Stimulated activated CD4-positive, alpha-beta T cell treated with anti-CD3 and anti-CD28 coated beads, Interleukin-15, amount 100 ng/mL, for 48 hours (primary cell): ENCODE results near the gene PCLO.
A peak's percentile ranks its signal among the peaks of the same experiment; 100 is the strongest.

Experiments
- DNase-seq, 2 donors: peaks; one replicate each; pipeline ENCODE4 v3.0.0-alpha.2; 2020; ENCODE audit warnings: low read depth in 2 of 2

PCLO gene

GRCh38 chr7:83162402-83163256 is at the start of gene PCLO:
Gene PCLO (minus strand): TSS chr7:83162884. CDS start chr7:83162592, 292 bp downstream.
- peak; percentile 23 to 42 for DNase-seq

GRCh38 chr7:83211685-83212084 is 49.0 kb upstream of the PCLO start:
- no peak for DNase-seq

GRCh38 chr7:83210479-83210878 is 47.8 kb upstream of the PCLO start:
- no peak for DNase-seq

GRCh38 chr7:83204715-83205114 is 42.0 kb upstream of the PCLO start:
- DNase-seq = no peak

GRCh38 chr7:83201355-83201754 is 38.7 kb upstream of the PCLO start:
- no peak for DNase-seq

- no peak for DNase-seq
Observed at GRCh38 chr7:83190659-83191389, 28.1 kb upstream of the PCLO start.

- DNase-seq = no peak
Observed at GRCh38 chr7:83178796-83179195, 16.1 kb upstream of the PCLO start.

- DNase-seq = no peak
Observed at GRCh38 chr7:83178066-83178465, 15.4 kb upstream of the PCLO start.

GRCh38 chr7:83173664-83174063 is 11.0 kb upstream of the PCLO start:
- DNase-seq = no peak

GRCh38 chr7:83166781-83167180 is 4.1 kb upstream of the PCLO start:
- DNase-seq = no peak

GRCh38 chr7:83161899-83162401 is 734 bp downstream of the PCLO start:
- no peak for DNase-seq

GRCh38 chr7:83161186-83161585 is 1.5 kb downstream of the PCLO start:
- DNase-seq = no peak

- DNase-seq = no peak
Observed at GRCh38 chr7:83159731-83160130, 3.0 kb downstream of the PCLO start.

- DNase-seq = no peak
Observed at GRCh38 chr7:83156006-83156405, 6.7 kb downstream of the PCLO start.

- no peak for DNase-seq
Observed at GRCh38 chr7:83155407-83155806, 7.3 kb downstream of the PCLO start.

- DNase-seq = no peak
Observed at GRCh38 chr7:83153419-83153818, 9.3 kb downstream of the PCLO start.

- no peak for DNase-seq
Observed at GRCh38 chr7:83150310-83150709, 12.4 kb downstream of the PCLO start.

- no peak for DNase-seq
Observed at GRCh38 chr7:83149466-83149865, 13.2 kb downstream of the PCLO start.

GRCh38 chr7:83148776-83149175 is 13.9 kb downstream of the PCLO start:
- no peak for DNase-seq

- DNase-seq = no peak
Observed at GRCh38 chr7:83143107-83143506, 19.6 kb downstream of the PCLO start.

GRCh38 chr7:83142365-83142764 is 20.3 kb downstream of the PCLO start:
- DNase-seq = no peak

- no peak for DNase-seq
Observed at GRCh38 chr7:83141927-83142326, 20.8 kb downstream of the PCLO start.
